Stomach smooth muscle (tissue), 2 donors: ENCODE results near the gene CYB5B.
A peak's percentile ranks its signal among the peaks of the same experiment; 100 is the strongest.

Experiments
- H3K27ac ChIP-seq: one replicate; pipeline ENCODE4 v1.7.0; 2013; ENCODE audit warnings: mild to moderate bottlenecking, low read length, inconsistent platforms
- H3K27me3 ChIP-seq, 2 donors: one replicate each; pipeline ENCODE4 v1.7.0; 2013; ENCODE audit warnings: low read length in 2 of 2; ENCODE audit not compliant: insufficient read depth in 2 of 2, control insufficient read depth in 1 of 2
- H3K36me3 ChIP-seq, 2 donors: one replicate each; pipeline ENCODE4 v1.7.0; 2013; ENCODE audit warnings: low read length in 2 of 2; ENCODE audit not compliant: control insufficient read depth in 2 of 2, insufficient read depth in 2 of 2
- H3K4me1 ChIP-seq: one replicate; pipeline ENCODE4 v1.7.0; 2013; ENCODE audit warnings: low read length; ENCODE audit not compliant: control insufficient read depth, insufficient read depth
- H3K4me3 ChIP-seq, 2 donors: one replicate each; pipeline ENCODE4 v1.7.0; 2013; ENCODE audit warnings: low read length in 2 of 2
- H3K9ac ChIP-seq, 2 donors: one replicate each; pipeline ENCODE4 v1.7.0; 2013; ENCODE audit warnings: low read length in 2 of 2, mild to moderate bottlenecking in 1 of 2
- H3K9me3 ChIP-seq, 2 donors: one replicate each; pipeline ENCODE4 v1.7.0; 2013; ENCODE audit warnings: low read length in 2 of 2; ENCODE audit not compliant: control insufficient read depth in 2 of 2
- donor health status: healthy.
- donor health status: Pancreatic carcinoma.

The CYB5B gene

GRCh38 chr16:69396187-69397061 is 28.0 kb upstream of the CYB5B start:
- Histone ChIP-seq H3K9me3 (no peaks in the 10 kb centered on the region), H3K9ac (peak overlapping the region; percentile 52 to 75), H3K4me3 (peak overlapping the region in 1 of 2 donors; percentile 52)

DNA sequence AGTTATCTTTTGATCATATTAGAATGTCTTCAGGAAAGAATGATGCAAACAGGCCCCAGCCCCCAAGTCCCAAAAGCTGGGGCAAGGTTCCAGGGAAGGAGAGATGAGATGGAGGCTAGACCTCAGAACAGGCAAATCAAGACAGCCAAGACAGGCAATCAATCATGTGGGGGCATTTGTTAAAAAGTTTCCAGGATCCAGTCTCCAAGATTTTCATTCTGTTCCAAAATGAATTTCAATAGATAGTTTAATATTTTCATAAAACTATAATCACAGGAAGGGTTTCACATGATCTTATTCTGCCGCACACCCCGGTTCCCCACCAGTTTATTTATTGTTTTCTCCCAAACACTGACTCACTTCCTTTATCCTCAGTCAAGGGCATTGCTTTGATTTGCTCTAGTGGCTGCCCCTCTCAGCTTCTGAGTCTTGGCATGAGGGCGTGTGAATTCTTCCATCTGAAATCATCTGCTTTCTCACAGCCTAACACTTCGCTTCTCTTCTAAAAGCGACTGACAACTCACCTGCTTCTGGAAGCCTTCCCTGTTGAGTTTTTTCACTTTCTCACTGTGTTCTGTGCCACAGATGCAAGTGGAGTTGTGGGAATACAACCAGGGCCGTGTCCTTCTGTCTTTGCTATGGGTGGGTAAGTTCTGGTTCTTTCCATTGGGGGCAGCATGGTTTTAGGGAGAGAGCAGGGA is 26.4 kb upstream of the CYB5B start:
- Histone ChIP-seq H3K4me1 (peaks cover 10% of the 10 kb centered on the region), H3K9ac (no peak overlapping the region), H3K27ac (no peak overlapping the region), H3K9me3 (no peaks in the 10 kb centered on the region), H3K36me3 (no peaks in the 10 kb centered on the region), H3K4me3 (no peak overlapping the region), H3K27me3 (no peaks in the 10 kb centered on the region)

More at GRCh38 chr16:69396187-69397061, 28.0 kb upstream of the CYB5B start:
- Histone ChIP-seq H3K36me3 (no peaks in the 10 kb centered on the region), H3K27me3 (no peaks in the 10 kb centered on the region), H3K27ac (peak overlapping the region; percentile 85), H3K4me1 (peaks cover 10% of the 10 kb centered on the region)

- peaks cover 17% of the 10 kb centered on the region for H3K4me1 ChIP-seq
- H3K9ac ChIP-seq, result no peak overlapping the region
- no peak overlapping the region for H3K27ac ChIP-seq
- no peak overlapping the region for H3K4me3 ChIP-seq
- no peaks in the 10 kb centered on the region for H3K36me3 ChIP-seq
- H3K27me3 ChIP-seq, result no peaks in the 10 kb centered on the region
- no peaks in the 10 kb centered on the region for H3K9me3 ChIP-seq
Measured at GRCh38 chr16:69399361-69399760, 25.1 kb upstream of the CYB5B start.

- no peak overlapping the region for H3K4me3 ChIP-seq
- H3K4me1 ChIP-seq, result peaks cover 10% of the 10 kb centered on the region
- no peak overlapping the region for H3K27ac ChIP-seq
- no peaks in the 10 kb centered on the region for H3K27me3 ChIP-seq
- H3K36me3 ChIP-seq, result no peaks in the 10 kb centered on the region
- no peaks in the 10 kb centered on the region for H3K9me3 ChIP-seq
- H3K9ac ChIP-seq, result no peak overlapping the region
Measured at GRCh38 chr16:69402439-69402838, 22.0 kb upstream of the CYB5B start.

DNA sequence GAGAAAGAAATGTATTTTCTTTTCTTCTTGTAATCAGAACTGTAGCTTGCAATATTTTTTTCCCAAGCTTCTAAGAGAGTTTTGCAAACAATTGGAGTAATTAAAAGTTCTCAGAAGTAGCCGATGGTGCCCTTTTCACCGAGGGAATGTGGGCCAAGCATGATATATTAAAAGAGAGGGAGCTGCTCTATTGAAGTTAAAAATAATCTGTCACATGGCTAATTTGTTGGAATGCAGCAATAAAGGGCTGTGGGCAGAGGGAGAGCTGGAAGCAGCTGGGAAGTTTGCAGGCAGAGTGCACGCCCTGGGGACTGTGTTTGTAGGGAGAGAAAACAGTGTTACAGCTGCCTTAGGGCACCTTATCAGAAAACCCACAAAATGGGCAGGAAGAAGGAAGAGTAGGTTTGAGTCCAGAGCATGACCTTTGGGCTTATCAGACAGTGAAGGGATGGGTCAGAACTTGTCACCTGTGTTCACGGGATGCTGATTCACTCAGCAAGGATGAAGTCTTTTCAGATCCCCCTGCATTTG is 20.1 kb upstream of the CYB5B start:
- Histone ChIP-seq H3K9ac (peak overlapping the region in 1 of 2 donors; percentile 14), H3K4me1 (peaks cover 10% of the 10 kb centered on the region), H3K36me3 (no peaks in the 10 kb centered on the region), H3K9me3 (no peaks in the 10 kb centered on the region), H3K27me3 (no peaks in the 10 kb centered on the region), H3K4me3 (peak overlapping the region; percentile 1 to 64), H3K27ac (no peak overlapping the region)

DNA sequence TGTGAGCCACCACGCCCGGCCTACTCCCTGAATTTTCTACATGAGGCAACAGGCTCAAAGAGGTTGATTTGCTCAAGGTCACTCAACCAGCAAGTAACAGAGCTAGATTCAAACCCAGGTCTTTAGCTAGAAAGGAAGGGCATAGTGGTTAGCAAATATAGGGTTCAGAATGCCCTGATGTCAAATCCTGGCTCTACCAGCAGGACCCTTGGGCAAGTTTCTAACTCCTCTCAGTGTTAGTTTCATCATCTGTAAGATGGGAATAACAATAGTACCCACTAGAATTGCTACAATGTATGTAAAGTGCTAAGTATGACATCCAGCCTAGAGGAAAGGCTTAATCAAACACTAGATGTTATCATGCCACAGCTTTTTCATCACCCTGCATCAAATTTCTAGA is 19.1 kb upstream of the CYB5B start:
- Histone ChIP-seq H3K27me3 (no peaks in the 10 kb centered on the region), H3K4me1 (peaks cover 10% of the 10 kb centered on the region), H3K27ac (no peak overlapping the region), H3K36me3 (no peaks in the 10 kb centered on the region), H3K4me3 (no peak overlapping the region), H3K9ac (no peak overlapping the region), H3K9me3 (no peaks in the 10 kb centered on the region)

DNA sequence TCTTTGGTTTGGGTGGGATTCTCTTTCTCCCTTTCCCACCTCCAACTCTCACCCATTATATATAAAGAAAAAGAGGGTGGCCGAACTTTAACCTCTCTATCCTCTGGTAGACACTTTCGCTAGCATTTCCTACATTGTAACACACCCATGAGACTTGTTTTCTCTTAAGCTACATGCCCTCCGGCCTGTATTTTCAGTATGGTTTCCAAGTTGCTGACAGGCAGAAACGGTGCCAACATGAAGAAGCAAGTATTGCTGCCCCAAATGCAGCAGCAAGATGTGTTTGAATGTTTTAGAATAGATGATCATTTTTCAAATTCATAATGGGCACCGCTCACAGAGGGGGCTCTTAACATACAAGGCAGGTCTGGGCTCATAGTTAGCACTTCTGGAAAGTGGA is 18.7 kb upstream of the CYB5B start:
- H3K4me3 ChIP-seq, result no peak overlapping the region
- H3K36me3 ChIP-seq, result no peaks in the 10 kb centered on the region
- peaks cover 10% of the 10 kb centered on the region for H3K4me1 ChIP-seq
- H3K27me3 ChIP-seq, result no peaks in the 10 kb centered on the region
- no peak overlapping the region for H3K9ac ChIP-seq
- H3K27ac ChIP-seq, result no peak overlapping the region
- H3K9me3 ChIP-seq, result no peaks in the 10 kb centered on the region

DNA sequence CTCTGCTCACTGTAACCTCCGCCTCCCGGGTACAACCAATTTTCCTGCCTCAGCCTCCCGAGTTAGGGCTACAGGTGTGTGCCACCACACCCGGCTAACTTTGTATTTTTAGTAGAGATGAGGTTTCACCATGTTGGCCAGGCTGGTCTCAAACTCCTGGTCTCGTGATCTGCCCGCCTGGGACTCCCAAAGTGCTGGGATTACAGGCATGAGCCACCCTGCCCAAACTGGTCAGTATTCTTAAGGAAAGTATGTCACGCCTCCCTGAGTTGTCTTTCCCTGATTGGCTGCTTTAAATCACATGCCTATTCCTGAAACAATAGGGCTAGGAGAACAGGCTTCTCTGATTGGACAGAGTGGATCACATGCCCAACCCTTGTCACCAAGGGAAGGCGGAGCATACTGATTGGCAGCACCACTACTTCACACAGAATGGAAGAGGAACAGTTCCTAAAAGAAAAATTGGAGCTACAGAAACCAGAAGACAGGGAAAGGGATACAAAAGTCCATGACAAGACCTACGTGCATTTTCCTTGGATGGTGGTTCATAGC is 17.6 kb upstream of the CYB5B start:
- Histone ChIP-seq H3K27me3 (no peaks in the 10 kb centered on the region), H3K9me3 (no peaks in the 10 kb centered on the region), H3K36me3 (no peaks in the 10 kb centered on the region), H3K27ac (no peak overlapping the region), H3K9ac (no peak overlapping the region), H3K4me3 (no peak overlapping the region), H3K4me1 (peaks cover 10% of the 10 kb centered on the region)

DNA sequence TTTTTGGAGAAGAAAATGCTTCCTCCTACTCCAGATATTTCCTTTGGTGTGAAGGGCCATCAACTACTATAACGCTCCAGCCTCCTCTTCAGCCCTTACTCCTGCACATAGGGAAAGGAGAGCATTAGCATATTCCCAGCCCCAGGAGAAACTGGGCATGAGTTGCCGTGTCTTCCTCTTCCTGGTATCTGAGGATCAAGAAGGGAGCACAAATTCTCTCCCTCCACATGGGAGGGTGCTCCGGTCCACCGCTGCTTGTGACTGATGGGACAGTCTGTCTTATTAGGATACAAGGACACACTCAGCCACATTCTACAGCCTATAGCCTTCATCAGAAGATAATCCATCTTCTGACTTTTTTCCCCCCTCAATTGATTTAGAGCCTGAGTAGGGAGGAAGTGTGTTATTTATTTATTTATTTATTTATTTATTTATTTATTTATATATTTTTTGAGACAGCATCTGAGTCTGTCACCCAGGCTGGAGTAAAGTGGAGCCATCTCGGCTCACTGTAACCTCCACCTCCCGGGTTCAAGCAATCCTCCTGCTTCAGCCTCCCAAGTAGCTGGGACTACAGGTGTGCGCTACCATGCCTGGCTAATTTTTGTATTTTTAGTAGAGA is 16.6 kb upstream of the CYB5B start:
- Histone ChIP-seq H3K4me3 (no peak overlapping the region), H3K27me3 (no peaks in the 10 kb centered on the region), H3K9ac (no peak overlapping the region), H3K27ac (no peak overlapping the region), H3K36me3 (no peaks in the 10 kb centered on the region), H3K9me3 (no peaks in the 10 kb centered on the region), H3K4me1 (peaks cover 10% of the 10 kb centered on the region)

DNA sequence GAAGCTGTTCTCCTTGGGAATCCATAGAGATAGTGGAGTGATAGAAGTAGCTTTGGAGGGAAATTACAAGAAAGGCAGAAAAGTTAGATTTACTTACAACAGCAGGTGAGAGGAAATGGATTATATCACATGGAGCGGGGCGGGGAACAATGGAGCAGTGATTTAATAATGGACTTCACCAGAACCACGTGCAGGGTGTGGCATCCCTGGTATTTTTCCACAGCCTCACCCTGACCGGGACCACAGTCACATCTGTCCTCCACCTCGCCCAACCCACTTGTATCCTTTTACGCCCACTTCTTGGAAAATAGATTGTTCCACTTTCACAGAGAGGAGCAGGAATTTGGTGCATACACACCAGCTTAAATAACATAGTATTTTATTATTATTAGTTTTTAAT is 15.9 kb upstream of the CYB5B start:
- Histone ChIP-seq H3K9ac (no peak overlapping the region), H3K4me3 (no peak overlapping the region), H3K4me1 (peaks cover 10% of the 10 kb centered on the region), H3K27me3 (no peaks in the 10 kb centered on the region), H3K9me3 (no peaks in the 10 kb centered on the region), H3K27ac (no peak overlapping the region), H3K36me3 (no peaks in the 10 kb centered on the region)
